ENCODE data around the gene SHBG. TPM values are rescaled to one million over a fixed set of nuclear protein-coding genes. Genes with fewer than 3 reads are reported as not detected.

SHBG gene
- total RNA-seq, 4 donors from 2014 or later, result 0.83 TPM; not detected in 3

GRCh38 chr17:7647018-7647417 is 17.1 kb downstream of the SHBG start:
- H3K9me3 ChIP-seq, result no peaks in the 10 kb centered on the region
- H3K4me3 ChIP-seq (replicated peaks in 1 of 3), result no peak overlapping the region
- peaks cover 17 to 20% of the 10 kb centered on the region in 2 donors for H3K4me1 ChIP-seq
- no peak overlapping the region for H3K27ac ChIP-seq
- no peak for DNase-seq
- H3K27me3 ChIP-seq, result no peaks in the 10 kb centered on the region
- intact Hi-C loops (cut with DNase I), result no loop called here
- 83 to 86% methylated on average over 4 of the region's 4 CpGs for WGBS, 2 donors
- TF ChIP-seq POLR2A (IDR thresholded peaks at IDR 0.05) (no peak), CTCF (IDR thresholded peaks at IDR 0.05) (no peak)
- H3K36me3 ChIP-seq, result no peaks in the 10 kb centered on the region

- H3K27me3 ChIP-seq, result no peaks in the 10 kb centered on the region
- H3K4me3 ChIP-seq (replicated peaks in 1 of 3), result peak within 1 kb of the TSS; percentile 11 to 44 (median 15)
- DNase-seq, result peak; percentile 75 to 85
- 3 to 4% methylated on average over 10 to 22 of the region's 34 CpGs for WGBS, 2 donors
- no peaks in the 10 kb centered on the region for H3K36me3 ChIP-seq
- H3K27ac ChIP-seq, result peak within 1 kb of the TSS in 2 of 3 donors; percentile 20 to 50
- H3K4me1 ChIP-seq, result peaks cover 17 to 20% of the 10 kb centered on the region in 2 donors
- no peaks in the 10 kb centered on the region for H3K9me3 ChIP-seq
- TF ChIP-seq CTCF (IDR thresholded peaks at IDR 0.05) (no peak), POLR2A (IDR thresholded peaks at IDR 0.05) (no peak)
- intact Hi-C loops (cut with DNase I), result no loop called here
Observed at GRCh38 chr17:7650509-7651096, 20.7 kb downstream of the SHBG start, which contains the start of gene ATP1B2. Gene ATP1B2 (plus strand): TSS chr17:7650926. CDS start chr17:7651519, 593 bp downstream.

- H3K36me3 ChIP-seq, result no peaks in the 10 kb centered on the region
- WGBS, 2 donors, result 1 to 2% methylated on average over 22 to 35 of the region's 45 CpGs
- no peaks in the 10 kb centered on the region for H3K9me3 ChIP-seq
- H3K4me1 ChIP-seq, result peaks cover 17 to 20% of the 10 kb centered on the region in 2 donors
- DNase-seq, result no peak
- TF ChIP-seq POLR2A (IDR thresholded peaks at IDR 0.05) (no peak), CTCF (IDR thresholded peaks at IDR 0.05) (no peak)
- peak overlapping the region; percentile 3 to 44 (median 11) for H3K4me3 ChIP-seq (replicated peaks in 1 of 3)
- no peaks in the 10 kb centered on the region for H3K27me3 ChIP-seq
- intact Hi-C loops (cut with DNase I), result no loop called here
- peak overlapping the region in 2 of 3 donors; percentile 20 to 50 for H3K27ac ChIP-seq
Observed at GRCh38 chr17:7651097-7651664, 21.2 kb downstream of the SHBG start.

- intact Hi-C loops (cut with DNase I), result no loop called here
- Histone ChIP-seq H3K9me3 (no peaks in the 10 kb centered on the region), H3K27me3 (no peaks in the 10 kb centered on the region), H3K27ac (peak overlapping the region in 2 of 3 donors; percentile 20 to 50), H3K4me3 (replicated peaks in 1 of 3) (peak overlapping the region; percentile 3 to 44 (median 11)), H3K36me3 (no peaks in the 10 kb centered on the region), H3K4me1 (peaks cover 17 to 20% of the 10 kb centered on the region in 2 donors)
- TF ChIP-seq CTCF (IDR thresholded peaks at IDR 0.05) (no peak), POLR2A (IDR thresholded peaks at IDR 0.05) (no peak)
- peak; percentile 11 to 37 for DNase-seq
- 9 to 22% methylated on average over 2 to 16 of the region's 54 CpGs for WGBS, 2 donors
Observed at GRCh38 chr17:7651665-7652387, 21.9 kb downstream of the SHBG start.

Measured in thyroid gland (tissue), 4 donors.